ENCODE measurements around the gene BTF3.

- no peak for TF ChIP-seq CTCF (conservative IDR thresholded peaks at IDR 0.05; ENCODE audit: low read depth in 2 of 2)
- no peak for TF ChIP-seq REST (IDR thresholded peaks at IDR 0.05; ENCODE audit: unreplicated experiment)
- TF ChIP-seq POLR2AphosphoS5 (IDR thresholded peaks at IDR 0.05; ENCODE audit: low read depth): no peak
Observed at GRCh38 chr5:73483676-73484075, 14.6 kb upstream of the BTF3 start.
